22Rv1 (cell line): Measurements from ENCODE around the gene TRAPPC1.

Experiments
- H3K27ac ChIP-seq: fragments of 450-650 bp; 2 replicates; pipeline ENCODE4 v1.5.1; 2017
- CTCF ChIP-seq: fragments of 450-650 bp; IDR thresholded peaks from 2 replicates; pipeline ENCODE4 v1.5.1; 2017; ENCODE audit warnings: mild to moderate bottlenecking
- ZFX ChIP-seq: fragments of 450-650 bp; IDR thresholded peaks from 2 replicates; pipeline ENCODE4 v1.6.1; 2017; ENCODE audit warnings: antibody characterized with exemption, borderline replicate concordance

TRAPPC1 gene

GRCh38 chr17:7912927-7913524, 18.7 kb downstream of the TRAPPC1 start:
- TF ChIP-seq ZFX (no peak), CTCF (peak; percentile 83)
- peak overlapping the region; percentile 94 for H3K27ac ChIP-seq

GRCh38 chr17:7911116-7911515, 20.6 kb downstream of the TRAPPC1 start:
- peak overlapping the region; percentile 94 for H3K27ac ChIP-seq
- TF ChIP-seq CTCF (no peak), ZFX (no peak)

DNA sequence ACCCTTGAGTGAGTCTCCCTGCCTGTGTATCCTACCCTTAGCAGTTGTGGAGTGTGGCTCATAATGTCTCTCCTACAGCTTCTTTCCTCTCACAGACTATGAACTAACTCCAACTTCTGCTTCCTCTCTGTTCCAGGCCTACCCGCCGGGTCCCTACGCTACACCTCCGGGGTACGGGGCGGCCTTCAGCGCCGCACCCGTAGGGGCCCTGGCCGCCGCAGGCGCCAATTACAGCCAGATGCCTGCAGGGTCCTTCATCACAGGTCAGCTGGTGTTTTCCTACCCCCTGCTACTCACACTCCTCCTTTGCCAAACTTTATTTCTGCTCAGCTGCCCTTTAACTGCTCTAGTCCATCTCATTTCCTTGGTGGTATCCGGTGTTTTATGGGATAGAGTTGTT, 21.0 kb downstream of the TRAPPC1 start:
- TF ChIP-seq CTCF (no peak), ZFX (no peak)
- peak overlapping the region; percentile 94 for H3K27ac ChIP-seq

GRCh38 chr17:7910281-7910680, 21.5 kb downstream of the TRAPPC1 start:
- TF ChIP-seq CTCF (no peak), ZFX (no peak)
- H3K27ac ChIP-seq, result 0 out of 2 replicates have a peak overlapping the region, but pooled peaks have one; percentile 17

DNA sequence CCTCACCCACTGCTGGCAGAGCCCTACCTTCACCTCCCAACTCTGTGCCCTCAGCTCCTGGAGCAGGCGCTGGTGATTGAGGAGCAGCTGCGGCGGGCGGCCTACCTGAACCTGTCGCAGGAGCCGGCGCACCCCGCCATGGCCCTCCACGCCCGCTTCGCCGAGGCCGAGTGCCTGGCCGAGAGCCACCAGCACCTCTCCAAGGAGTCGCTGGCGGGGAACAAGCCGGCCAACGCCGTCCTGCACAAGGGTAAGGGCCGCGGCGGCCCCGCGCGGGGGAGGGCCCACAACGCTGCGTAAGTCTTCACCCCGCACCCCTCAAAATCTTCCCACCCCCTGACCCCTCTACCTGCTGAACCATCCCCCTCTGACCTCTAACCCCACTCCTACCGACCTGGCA, 22.7 kb downstream of the TRAPPC1 start:
- TF ChIP-seq CTCF (no peak), ZFX (no peak)
- H3K27ac ChIP-seq, result no peak overlapping the region

- TF ChIP-seq ZFX (no peak), CTCF (no peak)
- no peak overlapping the region for H3K27ac ChIP-seq
Observed at GRCh38 chr17:7903154-7904103, 28.3 kb downstream of the TRAPPC1 start.

GRCh38 chr17:7897773-7898172, 34.0 kb downstream of the TRAPPC1 start:
- TF ChIP-seq ZFX, result no peak
- TF ChIP-seq CTCF, result peak; percentile 16; the same call in 1 of the 2 replicates
- no peak overlapping the region for H3K27ac ChIP-seq
